SK-N-SH treated with all-trans-retinoic acid at 6 μM for 48 hours (cell line): Measurements from ENCODE around the gene MSMP.

Experiments
- ATAC-seq: fragments of 200-7000 bp; cut with Tn5 transposase; 3 replicates; pipeline ENCODE4 v1.9.1; 2020; ENCODE audit warnings: mild to moderate bottlenecking, moderate library complexity
- ARNTL ChIP-seq: fragments of 450-650 bp; formaldehyde crosslinking; IDR thresholded peaks from 2 replicates; pipeline ENCODE4 v1.5.0; 2020; ENCODE audit warnings: low read depth, mild to moderate bottlenecking, moderate library complexity, borderline replicate concordance
- BACH2 ChIP-seq: fragments of 250-450 bp; sonication (Bioruptor Pico); IDR thresholded peaks from 2 replicates; pipeline ENCODE4 v1.9.0; 2021; ENCODE audit warnings: mild to moderate bottlenecking, borderline replicate concordance
- CREB5 ChIP-seq: fragments of 250-450 bp; sonication (Bioruptor Pico); IDR thresholded peaks from 2 replicates; pipeline ENCODE4 v1.5.1; 2020; ENCODE audit warnings: low read depth, mild to moderate bottlenecking, moderate library complexity
- CSDC2 ChIP-seq: fragments of 250-450 bp; sonication (Bioruptor Pico); IDR thresholded peaks from 2 replicates; pipeline ENCODE4 v1.5.0; 2020; ENCODE audit warnings: mild to moderate bottlenecking, moderate library complexity
- CSRNP3 ChIP-seq: fragments of 250-450 bp; sonication (Bioruptor Pico); IDR thresholded peaks from 2 replicates; pipeline ENCODE4 v1.5.1; 2021; ENCODE audit warnings: mild to moderate bottlenecking, moderate library complexity
- ESRRG ChIP-seq: fragments of 250-450 bp; sonication (Bioruptor Pico); IDR thresholded peaks from 2 replicates; pipeline ENCODE4 v1.6.1; 2021; ENCODE audit warnings: mild to moderate bottlenecking
- GLIS3 ChIP-seq: fragments of 250-450 bp; sonication (Bioruptor Pico); IDR thresholded peaks from 2 replicates; pipeline ENCODE4 v1.5.0; 2020; ENCODE audit warnings: mild to moderate bottlenecking, moderate library complexity
- ISL1 ChIP-seq: fragments of 250-450 bp; sonication (Bioruptor Pico); IDR thresholded peaks from 2 replicates; pipeline ENCODE4 v2.1.2; 2022; ENCODE audit warnings: mild to moderate bottlenecking, moderate library complexity
- OSR1 ChIP-seq: fragments of 250-450 bp; sonication (Bioruptor Pico); IDR thresholded peaks from 2 replicates; pipeline ENCODE4 v1.8.0; 2022; ENCODE audit warnings: moderate library complexity, mild to moderate bottlenecking, inconsistent platforms
- PATZ1 ChIP-seq: fragments of 250-450 bp; sonication (Bioruptor Pico); IDR thresholded peaks from 2 replicates; pipeline ENCODE4 v1.8.0; 2020; ENCODE audit warnings: mild to moderate bottlenecking, moderate library complexity, borderline replicate concordance
- POU6F1 ChIP-seq: fragments of 250-450 bp; sonication (Bioruptor Pico); IDR thresholded peaks from 2 replicates; pipeline ENCODE4 v1.8.0; 2021; ENCODE audit warnings: low read depth, mild to moderate bottlenecking, moderate library complexity, borderline replicate concordance
- PPARA ChIP-seq: fragments of 250-450 bp; sonication (Bioruptor Pico); IDR thresholded peaks from 2 replicates; pipeline ENCODE4 v1.5.0; 2020; ENCODE audit warnings: mild to moderate bottlenecking, borderline replicate concordance
- TCF4 ChIP-seq: fragments of 250-450 bp; sonication (Bioruptor Pico); IDR thresholded peaks from 2 replicates; pipeline ENCODE4 v1.8.0; 2021; ENCODE audit warnings: mild to moderate bottlenecking, moderate library complexity, borderline replicate concordance
- TOX ChIP-seq: fragments of 250-450 bp; sonication (Bioruptor Pico); IDR thresholded peaks from 2 replicates; pipeline ENCODE4 v1.8.0; 2021; ENCODE audit warnings: mild to moderate bottlenecking, moderate library complexity, borderline replicate concordance
- TSHZ2 ChIP-seq: fragments of 250-450 bp; sonication (Bioruptor Pico); IDR thresholded peaks from 2 replicates; pipeline ENCODE4 v1.5.0; 2020; ENCODE audit warnings: mild to moderate bottlenecking, moderate library complexity
- ZC3H10 ChIP-seq: fragments of 250-450 bp; sonication (Bioruptor Pico); IDR thresholded peaks from 2 replicates; pipeline ENCODE4 v1.5.1; 2021; ENCODE audit warnings: mild to moderate bottlenecking, moderate library complexity
- ZFP3 ChIP-seq: fragments of 250-450 bp; sonication (Bioruptor Pico); IDR thresholded peaks from 2 replicates; pipeline ENCODE4 v1.5.0; 2020; ENCODE audit warnings: mild to moderate bottlenecking, moderate library complexity
- ZFP30 ChIP-seq: fragments of 450-650 bp; formaldehyde crosslinking; IDR thresholded peaks from 2 replicates; pipeline ENCODE4 v1.5.0; 2022; ENCODE audit warnings: mild to moderate bottlenecking, moderate library complexity
- ZNF565 ChIP-seq: fragments of 450-650 bp; formaldehyde crosslinking; conservative IDR thresholded peaks from 2 replicates; pipeline ENCODE4 v1.5.0; 2020; ENCODE audit warnings: low read depth, mild to moderate bottlenecking, moderate library complexity
- ZNF70 ChIP-seq: fragments of 450-650 bp; formaldehyde crosslinking; IDR thresholded peaks from 2 replicates; pipeline ENCODE4 v1.5.0; 2020; ENCODE audit warnings: mild to moderate bottlenecking, moderate library complexity
- ZNF8 ChIP-seq: fragments of 450-650 bp; formaldehyde crosslinking; IDR thresholded peaks from 2 replicates; pipeline ENCODE4 v1.5.0; 2020; ENCODE audit warnings: mild to moderate bottlenecking, moderate library complexity

The MSMP gene

GRCh38 chr9:35717132-35717870 is 36.8 kb downstream of the MSMP start:
- no peak for TF ChIP-seq ZFP30 (CRISPR knock-in tag)
- no peak for TF ChIP-seq BACH2 (CRISPR knock-in tag)
- TF ChIP-seq ISL1 (CRISPR knock-in tag): no peak
- TF ChIP-seq CSDC2 (CRISPR knock-in tag): no peak
- TF ChIP-seq PATZ1 (CRISPR knock-in tag): no peak
- no peak for TF ChIP-seq OSR1
- no peak for TF ChIP-seq ZNF8
- TF ChIP-seq TOX (CRISPR knock-in tag): no peak
- no peak for ATAC-seq

- ATAC-seq: peak; percentile 29; the same call in 1 of the 3 replicates
- no peak for TF ChIP-seq PPARA (CRISPR knock-in tag)
- TF ChIP-seq GLIS3: no peak
- TF ChIP-seq ZNF70 (CRISPR knock-in tag): no peak
- no peak for TF ChIP-seq TOX (CRISPR knock-in tag)
- TF ChIP-seq PATZ1 (CRISPR knock-in tag): no peak
- TF ChIP-seq ESRRG (CRISPR knock-in tag): no peak
- no peak for TF ChIP-seq ZC3H10 (CRISPR knock-in tag)
- no peak for TF ChIP-seq CREB5
- TF ChIP-seq ZNF565: no peak
- no peak for TF ChIP-seq ZFP30 (CRISPR knock-in tag)
- TF ChIP-seq ZNF8: no peak
- no peak for TF ChIP-seq TCF4 (CRISPR knock-in tag)
Observed at GRCh38 chr9:35716230-35716629, 37.8 kb downstream of the MSMP start.

GRCh38 chr9:35714579-35715252 is 39.4 kb downstream of the MSMP start:
- no peak for ATAC-seq
- no peak for TF ChIP-seq BACH2 (CRISPR knock-in tag)
- TF ChIP-seq CSRNP3: no peak
- TF ChIP-seq OSR1: no peak
- TF ChIP-seq TCF4 (CRISPR knock-in tag): no peak
- no peak for TF ChIP-seq ARNTL (CRISPR knock-in tag)
- no peak for TF ChIP-seq CREB5
- no peak for TF ChIP-seq CSDC2 (CRISPR knock-in tag)
- TF ChIP-seq PPARA (CRISPR knock-in tag): no peak
- TF ChIP-seq ZFP3 (CRISPR knock-in tag): no peak
- no peak for TF ChIP-seq ZFP30 (CRISPR knock-in tag)
- no peak for TF ChIP-seq ZNF8
- TF ChIP-seq POU6F1: no peak
- no peak for TF ChIP-seq ZNF565
- no peak for TF ChIP-seq ISL1 (CRISPR knock-in tag)
- TF ChIP-seq ZC3H10 (CRISPR knock-in tag): no peak
- TF ChIP-seq TSHZ2 (CRISPR knock-in tag): no peak
